GM18526 (cell line): ENCODE results near the gene BTBD17.

Source experiments
- POLR2A ChIP-seq: IDR thresholded peaks from 3 replicates; pipeline ENCODE4 v1.6.1; 2011; ENCODE audit not compliant: insufficient read length; ENCODE audit errors: extremely low read depth

Gene BTBD17

GRCh38 chr17:74390680-74391653, 29.3 kb upstream of the BTBD17 start:
- TF ChIP-seq POLR2A: no peak

GRCh38 chr17:74389937-74390679, 28.4 kb upstream of the BTBD17 start:
- TF ChIP-seq POLR2A: no peak

- TF ChIP-seq POLR2A: no peak
Observed at GRCh38 chr17:74389084-74389753, 27.6 kb upstream of the BTBD17 start.

- TF ChIP-seq POLR2A: no peak
Observed at GRCh38 chr17:74387365-74388218, 25.9 kb upstream of the BTBD17 start.

- no peak for TF ChIP-seq POLR2A
Observed at GRCh38 chr17:74386386-74386785, 24.7 kb upstream of the BTBD17 start.

- TF ChIP-seq POLR2A: no peak
Observed at GRCh38 chr17:74385201-74385600, 23.5 kb upstream of the BTBD17 start.

GRCh38 chr17:74383141-74383540, 21.5 kb upstream of the BTBD17 start:
- TF ChIP-seq POLR2A: no peak

- TF ChIP-seq POLR2A: no peak
Observed at GRCh38 chr17:74380959-74381808, 19.5 kb upstream of the BTBD17 start.

GRCh38 chr17:74380086-74380958, 18.7 kb upstream of the BTBD17 start:
- no peak for TF ChIP-seq POLR2A

- TF ChIP-seq POLR2A: no peak
Observed at GRCh38 chr17:74379495-74380085, 17.9 kb upstream of the BTBD17 start.

GRCh38 chr17:74374858-74375257, 13.2 kb upstream of the BTBD17 start:
- no peak for TF ChIP-seq POLR2A

GRCh38 chr17:74373838-74374606, 12.4 kb upstream of the BTBD17 start:
- TF ChIP-seq POLR2A: no peak
